Gastrocnemius medialis (tissue), 4 donors: Measurements from ENCODE around the gene DYNLT2.

Experiments used
- CTCF ChIP-seq, 5 experiments: fragments of 450-650 bp in 3 of 5; fragments of 200-600 bp in 2 of 5; sonication (generic) in 2 of 5; IDR thresholded peaks in 4 of 5; conservative IDR thresholded peaks in 1 of 5; 1 replicate in 4 of 5; 2 replicates in 1 of 5; pipeline ENCODE4 v1.5.1; 2016 to 2019; ENCODE audit warnings: antibody characterized with exemption in 5 of 5, mild to moderate bottlenecking in 3 of 5, moderate library complexity in 3 of 5
- POLR2A ChIP-seq, 2 donors: fragments of 450-650 bp; IDR thresholded peaks; one replicate each; pipeline ENCODE4 v1.6.1; 2017; ENCODE audit warnings: antibody characterized with exemption in 2 of 2, mild to moderate bottlenecking in 2 of 2, moderate library complexity in 2 of 2

DNA sequence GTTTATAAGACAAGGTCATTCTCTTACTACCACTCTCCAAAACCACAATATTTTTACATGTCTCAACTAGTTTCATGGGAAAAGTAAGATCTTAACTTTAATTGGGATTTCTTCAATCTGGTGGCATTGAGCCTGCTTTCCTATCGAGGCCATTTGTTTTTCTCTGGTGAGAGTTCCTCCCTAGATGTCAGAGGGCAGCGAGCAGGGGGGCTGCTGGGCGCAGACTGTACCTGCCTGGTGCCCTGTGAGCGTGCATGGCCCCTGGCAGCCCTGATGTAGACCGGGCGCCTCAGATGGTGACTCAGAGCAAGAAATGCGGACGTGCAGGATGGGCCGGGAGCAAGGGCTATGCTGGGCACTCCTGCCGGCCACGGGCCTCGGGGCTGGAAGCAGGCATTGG, 27.3 kb upstream of the DYNLT2 start:
- TF ChIP-seq POLR2A (IDR thresholded peaks at IDR 0.05): no peak
- no peak for TF ChIP-seq CTCF (IDR thresholded peaks at IDR 0.05 in 4 of 5, conservative IDR thresholded peaks at IDR 0.05 in 1 of 5)
